PC-3 (cell line): Measurements from ENCODE around the gene TACSTD2.

Experiments used
- CTCF ChIP-seq: fragments of 300-600 bp; sonication (generic); conservative IDR thresholded peaks from 2 replicates; pipeline ENCODE4 v1.5.1; 2017; ENCODE audit warnings: antibody characterized with exemption, low read depth, mild to moderate bottlenecking, low read length
- EZH2 ChIP-seq: fragments of 300-600 bp; sonication (generic); IDR thresholded peaks from one replicate; pipeline ENCODE4 v1.6.1; 2017; ENCODE audit warnings: antibody characterized with exemption, mild to moderate bottlenecking, low read length; ENCODE audit not compliant: unreplicated experiment
- EZH2phosphoT487 ChIP-seq: fragments of 300-600 bp; sonication (generic); IDR thresholded peaks from 2 replicates; pipeline ENCODE4 v1.6.1; 2018; ENCODE audit warnings: mild to moderate bottlenecking, antibody characterized with exemption, low read length, borderline replicate concordance

- TF ChIP-seq CTCF (no peak), EZH2 (no peak), EZH2phosphoT487 (no peak)
Measured at GRCh38 chr1:58620926-58621325, 43.9 kb upstream of the TACSTD2 start.
